HepG2 (cell line): ENCODE measurements around the gene GALP. TPM values are rescaled to one million over a fixed set of nuclear protein-coding genes. Genes with fewer than 3 reads are reported as not detected.

Experiments used
- CBX1 ChIP-seq: IDR thresholded peaks from one replicate; pipeline ENCODE4 v1.6.1; 2016; ENCODE audit warnings: antibody characterized with exemption, low read depth
- CREB1 ChIP-seq, 2 experiments: fragments of 450-650 bp in 1 of 2; IDR thresholded peaks; 2 replicates each; pipeline ENCODE4 v1.6.1; 2016 to 2017; ENCODE audit warnings: control low read depth in 1 of 2, mild to moderate bottlenecking in 1 of 2, missing compliant biosample characterization in 1 of 2, missing genetic modification characterization in 1 of 2
- ETV5 ChIP-seq: IDR thresholded peaks from 2 replicates; pipeline ENCODE4 v1.6.1; 2018; ENCODE audit warnings: missing biosample characterization, missing genetic modification reagents, inconsistent platforms, borderline replicate concordance
- GATAD1 ChIP-seq: IDR thresholded peaks from 2 replicates; pipeline ENCODE4 v1.6.1; 2016; ENCODE audit warnings: missing genetic modification reagents, missing compliant biosample characterization
- MAZ ChIP-seq, 2 experiments: sonication (generic) in 1 of 2; formaldehyde crosslinking in 1 of 2; IDR thresholded peaks; 2 replicates each; pipeline versions ENCODE4 v1.5.0 to v1.6.1; 2012 to 2020; ENCODE audit warnings: low read depth in 2 of 2, mild to moderate bottlenecking in 2 of 2, borderline replicate concordance in 1 of 2, improper control_type of control experiment in 1 of 2, low read length in 1 of 2, missing genetic modification reagents in 1 of 2, moderate library complexity in 1 of 2
- NFATC3 ChIP-seq: sonication (generic); formaldehyde crosslinking; IDR thresholded peaks from 2 replicates; pipeline ENCODE4 v1.5.1; 2020; ENCODE audit warnings: mild to moderate bottlenecking, missing genetic modification reagents
- NFYB ChIP-seq: sonication (generic); formaldehyde crosslinking; IDR thresholded peaks from 2 replicates; pipeline ENCODE4 v1.4.0; 2020; ENCODE audit warnings: missing genetic modification reagents
- NONO ChIP-seq, 2 experiments: fragments of 450-650 bp in 1 of 2; sonication (generic) in 1 of 2; formaldehyde crosslinking in 1 of 2; IDR thresholded peaks in 1 of 2; conservative IDR thresholded peaks in 1 of 2; 2 replicates each; pipeline versions ENCODE4 v1.6.1 to v1.8.0; 2017 to 2022; ENCODE audit warnings: mild to moderate bottlenecking in 1 of 2, missing genetic modification reagents in 1 of 2, moderate library complexity in 1 of 2
- NR2C2 ChIP-seq: sonication (generic); formaldehyde crosslinking; IDR thresholded peaks from 2 replicates; pipeline ENCODE4 v1.4.0; 2020; ENCODE audit warnings: missing genetic modification reagents, mild to moderate bottlenecking, moderate library complexity, borderline replicate concordance
- REPIN1 ChIP-seq: sonication (generic); formaldehyde crosslinking; IDR thresholded peaks from 2 replicates; pipeline ENCODE4 v1.8.0; 2022; ENCODE audit warnings: missing genetic modification reagents, low read depth, mild to moderate bottlenecking, borderline replicate concordance
- SP2 ChIP-seq: sonication (generic); formaldehyde crosslinking; IDR thresholded peaks from 2 replicates; pipeline ENCODE4 v1.5.1; 2020; ENCODE audit warnings: mild to moderate bottlenecking, missing genetic modification reagents
- TCF12 ChIP-seq, 2 experiments: fragments of 450-650 bp in 1 of 2; sonication (generic) in 1 of 2; formaldehyde crosslinking in 1 of 2; IDR thresholded peaks; 2 replicates each; pipeline versions ENCODE4 v1.6.1 to v1.8.0; 2017 to 2022; ENCODE audit warnings: antibody characterized with exemption in 1 of 2, mild to moderate bottlenecking in 1 of 2, missing genetic modification reagents in 1 of 2, moderate library complexity in 1 of 2
- TGIF2 ChIP-seq: IDR thresholded peaks from 2 replicates; pipeline ENCODE4 v1.6.1; 2016; ENCODE audit warnings: control low read depth, missing compliant biosample characterization
- XRCC5 ChIP-seq: fragments of 200-400 bp; formaldehyde crosslinking; optimal IDR thresholded peaks from 2 replicates; pipeline ENCODE3; 2017; ENCODE audit warnings: mild to moderate bottlenecking, low read length
- ZBED4 ChIP-seq: sonication (generic); formaldehyde crosslinking; IDR thresholded peaks from 2 replicates; pipeline ENCODE4 v1.4.0; 2020; ENCODE audit warnings: missing genetic modification reagents, borderline replicate concordance
- ZFP37 ChIP-seq: sonication (generic); formaldehyde crosslinking; IDR thresholded peaks from 2 replicates; pipeline ENCODE4 v1.4.0; 2020; ENCODE audit warnings: missing genetic modification reagents, borderline replicate concordance
- ZNF224 ChIP-seq: sonication (generic); formaldehyde crosslinking; IDR thresholded peaks from 2 replicates; pipeline ENCODE4 v1.5.0; 2020; ENCODE audit warnings: mild to moderate bottlenecking, missing genetic modification reagents
- ZNF282 ChIP-seq: fragments of 450-650 bp; IDR thresholded peaks from 2 replicates; pipeline ENCODE4 v1.6.1; 2018; ENCODE audit not compliant: partially characterized antibody
- ZNF549 ChIP-seq: sonication (generic); formaldehyde crosslinking; IDR thresholded peaks from 2 replicates; pipeline ENCODE4 v1.5.0; 2020; ENCODE audit warnings: missing genetic modification reagents
- ZNF7 ChIP-seq: IDR thresholded peaks from 2 replicates; pipeline ENCODE4 v1.6.1; 2016; ENCODE audit warnings: missing biosample characterization, missing genetic modification reagents
- ZSCAN9 ChIP-seq: IDR thresholded peaks from 2 replicates; pipeline ENCODE4 v1.6.1; 2016; ENCODE audit warnings: borderline replicate concordance
- polyA plus RNA-seq, 8 experiments: library from polyadenylated mRNA; depleted of rRNA in 3 of 8; stranded (reverse) in 7 of 8; unstranded in 1 of 8; fragments of >200 nt; fragmentation: Illumina TruSeq in 4 of 8; extraction: Trizol in 4 of 8; gene quantifications; 2 replicates each; pipeline versions ENCODE4 v1.2.1 to v1.2.3, GENCODE V29; 2011 to 2016; ENCODE audit warnings: low read depth in 4 of 8, missing spikeins in 1 of 8, mixed read lengths in 1 of 8; ENCODE audit not compliant: insufficient read depth in 1 of 8
- total RNA-seq, 5 experiments: library from RNA; depleted of rRNA; stranded (reverse); fragments of >200 nt; fragmentation: Illumina TruSeq; extraction: Trizol; gene quantifications; 2 replicates each; pipeline ENCODE4 v1.2.3, GENCODE V29; 2016; ENCODE audit warnings: low read depth in 1 of 5
- TF ChIP-seq, protein P1 (sequence below): sonication (generic); formaldehyde crosslinking; IDR thresholded peaks from 2 replicates; pipeline ENCODE4 v1.4.0; 2020; ENCODE audit warnings: missing genetic modification reagents, borderline replicate concordance

The GALP gene
- total and polyA plus RNA-seq, 2 of the 13 experiments (the other 11 are each of a cell fraction or from before 2014, with no cell fraction given), result not detected

GRCh38 chr19:56140583-56141416 is 35.0 kb upstream of the GALP start, which contains the start of gene ZNF444 (continued):
- peak; percentile 43; the same call in 1 of the 2 replicates for TF ChIP-seq TGIF2 (CRISPR knock-in tag)
- no peak for TF ChIP-seq ZNF549 (CRISPR knock-in tag)
- TF ChIP-seq XRCC5, result peak; percentile 53
- TF ChIP-seq NR2C2 (CRISPR knock-in tag), result peak; percentile 88
- TF ChIP-seq ZBED4, result no peak
- no peak for TF ChIP-seq TCF12 (IDR thresholded peaks at IDR 0.05)
- TF ChIP-seq TCF12 (CRISPR knock-in tag; IDR thresholded peaks at IDR 0.05), result no peak
- peak; percentile 85 for TF ChIP-seq NFYB (CRISPR knock-in tag)
- TF ChIP-seq, protein P1, sequence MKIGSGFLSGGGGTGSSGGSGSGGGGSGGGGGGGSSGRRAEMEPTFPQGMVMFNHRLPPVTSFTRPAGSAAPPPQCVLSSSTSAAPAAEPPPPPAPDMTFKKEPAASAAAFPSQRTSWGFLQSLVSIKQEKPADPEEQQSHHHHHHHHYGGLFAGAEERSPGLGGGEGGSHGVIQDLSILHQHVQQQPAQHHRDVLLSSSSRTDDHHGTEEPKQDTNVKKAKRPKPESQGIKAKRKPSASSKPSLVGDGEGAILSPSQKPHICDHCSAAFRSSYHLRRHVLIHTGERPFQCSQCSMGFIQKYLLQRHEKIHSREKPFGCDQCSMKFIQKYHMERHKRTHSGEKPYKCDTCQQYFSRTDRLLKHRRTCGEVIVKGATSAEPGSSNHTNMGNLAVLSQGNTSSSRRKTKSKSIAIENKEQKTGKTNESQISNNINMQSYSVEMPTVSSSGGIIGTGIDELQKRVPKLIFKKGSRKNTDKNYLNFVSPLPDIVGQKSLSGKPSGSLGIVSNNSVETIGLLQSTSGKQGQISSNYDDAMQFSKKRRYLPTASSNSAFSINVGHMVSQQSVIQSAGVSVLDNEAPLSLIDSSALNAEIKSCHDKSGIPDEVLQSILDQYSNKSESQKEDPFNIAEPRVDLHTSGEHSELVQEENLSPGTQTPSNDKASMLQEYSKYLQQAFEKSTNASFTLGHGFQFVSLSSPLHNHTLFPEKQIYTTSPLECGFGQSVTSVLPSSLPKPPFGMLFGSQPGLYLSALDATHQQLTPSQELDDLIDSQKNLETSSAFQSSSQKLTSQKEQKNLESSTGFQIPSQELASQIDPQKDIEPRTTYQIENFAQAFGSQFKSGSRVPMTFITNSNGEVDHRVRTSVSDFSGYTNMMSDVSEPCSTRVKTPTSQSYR, result no peak
- TF ChIP-seq ETV5 (CRISPR knock-in tag), result peak; percentile 47; the same call in 1 of the 2 replicates
- TF ChIP-seq ZSCAN9 (CRISPR knock-in tag), result no peak
- TF ChIP-seq ZFP37 (CRISPR knock-in tag), result no peak
- 0 out of 2 replicates have a peak, but pooled peaks have one; percentile 7 for TF ChIP-seq ZNF224 (CRISPR knock-in tag)
- no peak for TF ChIP-seq ZNF282
- TF ChIP-seq NONO (IDR thresholded peaks at IDR 0.05), result no peak
- peak; percentile 34; the same call in 1 of the 2 replicates for TF ChIP-seq NONO (CRISPR knock-in tag; conservative IDR thresholded peaks at IDR 0.05)
- TF ChIP-seq REPIN1 (CRISPR knock-in tag), result peak; percentile 80; the same call in 1 of the 2 replicates
- TF ChIP-seq CREB1 (IDR thresholded peaks at IDR 0.05), result peak; percentile 93
- TF ChIP-seq CREB1 (CRISPR knock-in tag; IDR thresholded peaks at IDR 0.05), result peak; percentile 97
- no peak for TF ChIP-seq NFATC3 (CRISPR knock-in tag)
- peak; percentile 33; the same call in 1 of the 2 replicates for TF ChIP-seq MAZ (IDR thresholded peaks at IDR 0.05; ENCODE audit: borderline replicate concordance, low read depth, low read length)
- peak; percentile 45; the same call in 1 of the 2 replicates for TF ChIP-seq MAZ (CRISPR knock-in tag; IDR thresholded peaks at IDR 0.05; ENCODE audit: low read depth)
- peak; percentile 82 for TF ChIP-seq GATAD1
- TF ChIP-seq ZNF7 (CRISPR knock-in tag), result no peak
- TF ChIP-seq SP2 (CRISPR knock-in tag), result no peak
- peak; percentile 61 for TF ChIP-seq CBX1
